HG03520 (cell line): Measurements from ENCODE around the gene ARHGAP23.
"Not testable (repeated sequence)": the region's sequence is repeated elsewhere in the genome, so short reads cannot be mapped to it uniquely, and the experiment has no call there.

Source experiments
- ATAC-seq: cut with Tn5 transposase; IDR thresholded peaks from one replicate; pipeline ENCODE4 v1.9.1; 2021; ENCODE audit warnings: mild to moderate bottlenecking, moderate library complexity; ENCODE audit not compliant: unreplicated experiment

Gene ARHGAP23

DNA sequence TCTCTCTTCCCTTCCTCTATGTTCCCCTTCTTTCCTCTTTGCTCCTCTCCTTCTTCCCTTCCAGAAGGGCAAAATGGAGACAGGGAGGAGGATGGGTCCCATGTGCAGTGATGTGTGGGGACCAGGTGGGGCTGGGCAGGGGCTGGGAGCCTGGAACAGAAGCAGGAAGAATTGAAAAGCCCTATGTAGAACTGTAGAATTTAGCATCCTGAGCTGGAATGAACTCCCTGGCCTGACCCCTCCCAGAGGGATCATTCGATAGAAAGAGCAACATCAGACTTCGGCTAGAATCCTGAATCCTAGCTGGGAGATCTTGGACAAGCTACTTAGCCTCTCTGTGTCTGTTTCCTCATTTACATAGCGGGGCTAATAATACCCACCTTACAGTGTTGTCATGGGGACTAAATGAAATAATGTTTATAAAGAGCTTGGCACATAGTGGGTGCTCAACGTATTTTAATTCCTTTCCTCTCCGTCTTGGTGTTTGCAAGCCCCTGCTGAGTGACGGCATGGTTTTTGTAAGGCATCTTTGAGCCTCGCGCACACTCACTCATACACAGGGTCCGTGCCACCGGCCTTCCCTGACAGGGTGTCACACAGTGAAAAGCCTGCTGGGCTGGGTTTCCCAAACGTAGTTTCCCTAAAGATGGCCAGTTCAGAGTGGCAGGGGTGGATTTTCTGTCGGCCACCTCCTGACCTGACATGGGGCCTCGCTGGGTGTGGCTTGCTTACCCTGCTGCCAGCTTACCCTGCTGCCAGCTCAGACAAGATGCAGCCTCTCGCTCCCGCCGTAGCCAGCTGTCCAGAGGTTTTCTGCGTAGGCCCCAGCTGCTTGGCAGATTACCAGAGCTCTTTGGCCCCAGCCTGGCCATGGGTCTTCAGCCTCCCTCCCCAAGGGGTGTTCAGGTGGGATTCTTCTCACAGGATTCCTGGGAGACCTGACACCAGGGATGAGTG, 6.1 kb upstream of the ARHGAP23 start:
- ATAC-seq: no peak

DNA sequence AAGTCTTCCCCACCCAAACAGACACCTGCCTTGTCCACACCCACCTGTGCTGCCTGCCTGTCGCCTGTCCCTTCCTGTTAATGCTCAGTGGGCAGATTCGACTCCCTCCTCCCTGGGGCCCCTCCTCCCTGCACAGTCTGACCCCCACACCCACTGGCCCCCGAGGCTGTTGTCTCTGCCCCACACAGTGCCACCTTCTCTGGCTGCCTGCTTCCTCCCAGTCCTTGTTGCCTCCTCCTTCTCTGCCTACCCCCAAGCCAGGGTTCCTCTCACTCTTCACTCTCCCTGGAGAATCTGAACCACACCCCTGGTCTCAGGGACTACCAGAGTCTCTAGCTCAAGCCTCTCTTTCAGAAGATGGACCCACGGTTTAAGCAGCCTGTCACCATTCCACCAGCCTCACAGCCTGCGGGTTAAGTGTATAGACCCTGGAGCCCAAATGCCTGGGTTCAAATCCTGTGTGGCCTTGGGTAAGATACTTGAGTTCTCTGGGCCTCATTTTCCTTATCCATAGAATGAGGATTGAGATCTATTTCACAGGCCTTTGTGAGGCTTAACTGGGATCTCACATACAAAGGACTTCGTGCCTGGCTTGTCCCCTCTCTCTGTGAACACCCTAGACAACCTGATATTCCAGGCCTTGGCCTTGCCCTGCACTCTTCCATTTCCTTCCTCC, 3.8 kb upstream of the ARHGAP23 start:
- ATAC-seq: no peak

DNA sequence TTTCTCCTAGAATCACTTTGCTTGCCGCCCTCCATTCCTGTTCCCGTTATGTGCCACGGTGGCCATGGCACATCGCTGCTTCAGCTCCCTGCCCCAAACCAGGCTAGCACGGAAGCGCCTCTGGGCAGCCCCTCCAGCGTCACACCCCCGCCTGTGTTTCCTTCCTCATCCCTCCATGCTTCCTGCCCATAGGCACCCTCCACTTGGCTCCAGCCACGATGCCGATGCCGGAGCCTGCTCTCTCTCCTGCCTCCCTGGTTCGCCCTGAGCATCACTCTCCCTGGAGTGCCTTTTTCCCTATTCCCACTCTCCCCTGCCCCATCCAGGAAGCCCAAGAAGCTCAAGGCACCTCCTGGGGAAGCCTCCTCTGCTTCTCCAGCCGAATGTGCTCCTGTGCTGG, 3.2 kb upstream of the ARHGAP23 start:
- no peak for ATAC-seq

DNA sequence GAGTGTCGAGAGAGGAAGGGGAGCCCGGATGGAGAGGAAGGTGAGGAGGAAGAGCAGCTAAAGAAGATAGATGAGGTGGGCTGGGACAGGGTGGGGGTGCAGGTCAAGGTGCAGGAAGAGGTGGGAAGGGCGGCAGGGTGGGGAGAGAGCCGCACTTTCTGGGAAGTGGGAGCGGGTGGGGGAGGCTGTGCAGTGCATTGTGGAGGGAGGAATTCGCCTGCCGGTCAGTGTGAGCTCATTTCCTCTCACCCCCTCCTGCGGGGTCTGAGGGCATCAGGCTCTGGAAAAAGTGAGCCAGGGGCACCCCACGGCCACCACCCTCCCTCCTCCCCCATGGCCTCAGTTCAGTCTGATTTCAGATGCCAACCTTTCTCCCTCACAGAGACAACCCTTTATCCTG, 2.5 kb upstream of the ARHGAP23 start:
- ATAC-seq: no peak

DNA sequence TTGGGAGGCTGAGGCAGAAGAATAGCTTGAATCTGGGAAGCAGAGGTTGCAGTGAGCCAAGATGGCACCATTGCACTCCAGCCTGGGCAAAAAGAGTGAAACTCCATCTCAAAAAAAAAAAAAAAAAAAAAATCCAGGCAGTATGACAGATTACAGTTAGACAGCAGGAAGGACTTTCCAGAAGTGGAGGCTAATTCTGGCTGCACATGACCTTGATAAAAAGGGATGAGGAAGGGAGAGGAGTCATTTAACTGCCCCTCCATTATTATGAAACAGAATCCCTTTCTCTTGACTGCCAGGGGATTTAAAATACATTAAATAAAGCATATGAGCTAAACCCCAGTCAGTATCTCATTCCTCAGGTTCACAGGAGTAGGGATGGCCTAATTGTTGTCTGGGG, 1.8 kb upstream of the ARHGAP23 start:
- no peak for ATAC-seq

DNA sequence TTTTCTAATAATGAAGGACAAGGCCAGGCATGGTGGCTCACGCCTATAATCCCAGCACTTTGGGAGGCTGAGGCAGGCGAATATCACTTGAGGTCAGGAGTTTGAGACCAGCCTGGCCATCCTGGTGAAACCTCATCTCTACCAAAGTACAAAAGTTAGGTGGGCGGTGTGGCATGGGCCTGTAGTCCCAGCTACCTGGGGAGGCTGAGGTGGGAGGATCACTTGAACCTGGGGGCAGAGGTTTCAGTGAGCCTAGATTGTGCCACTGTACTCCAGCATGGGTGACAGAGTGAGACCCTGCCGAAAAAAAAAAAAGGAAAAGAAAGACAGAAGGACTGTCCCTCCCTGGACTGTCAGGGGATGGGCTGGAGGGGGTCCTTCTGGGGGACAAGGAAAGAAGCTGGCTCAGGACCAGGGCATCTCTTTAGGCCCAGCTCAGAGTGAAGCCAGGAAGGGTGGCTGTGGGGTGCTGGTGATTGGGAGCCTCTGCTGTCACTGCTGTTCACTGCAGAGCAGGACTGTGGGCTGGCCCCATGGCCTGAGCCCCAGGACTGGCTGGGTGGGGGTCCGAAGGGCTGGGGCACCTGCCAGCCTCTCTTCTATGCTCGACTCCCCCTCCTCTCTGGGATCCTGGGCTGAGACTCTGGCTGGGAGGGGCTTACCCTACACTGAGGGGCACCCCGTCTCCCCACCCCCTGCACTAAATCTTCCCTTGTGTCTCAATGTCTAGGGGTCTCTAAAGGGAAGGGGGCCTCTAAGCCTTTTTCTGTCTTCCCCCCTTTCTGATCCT, 909 bp upstream of the ARHGAP23 start:
- no peak for ATAC-seq

DNA sequence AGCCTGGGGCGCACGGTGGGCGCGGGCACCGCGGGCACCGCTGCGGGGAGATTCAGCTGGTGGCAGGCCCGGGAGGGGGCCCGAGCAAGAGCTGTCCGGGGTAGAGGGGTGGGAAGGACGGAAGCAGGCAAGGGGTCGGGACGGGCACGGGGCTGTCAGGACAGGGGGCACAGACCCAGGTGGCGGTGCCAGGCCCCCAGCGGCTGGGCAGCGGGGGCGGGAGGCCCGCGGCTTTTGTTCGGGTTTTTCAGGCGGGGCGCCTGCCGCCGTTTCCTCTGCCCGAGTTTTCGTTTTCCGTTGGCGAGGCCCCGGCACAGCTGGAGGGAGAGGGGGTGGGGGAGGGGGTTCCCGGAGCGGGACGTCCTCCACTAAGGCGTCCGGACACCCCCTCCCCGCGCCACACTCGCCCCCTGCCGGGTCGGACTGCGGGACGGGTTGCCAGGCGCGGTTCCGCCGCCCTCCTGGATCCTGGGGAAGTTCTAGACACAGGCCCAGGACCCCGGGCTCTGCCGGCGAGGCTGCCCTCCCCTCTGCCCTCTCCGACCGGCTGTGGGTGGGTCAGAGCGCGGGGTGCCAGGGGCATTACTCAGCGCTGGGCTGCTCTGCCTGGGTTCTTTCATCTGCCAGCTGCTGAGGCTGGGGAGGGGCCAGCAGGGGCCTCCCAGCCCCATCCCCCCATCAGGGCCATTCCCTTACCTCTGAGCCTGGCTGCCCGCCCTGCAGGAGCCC, 543 bp downstream of the ARHGAP23 start:
- no peak for ATAC-seq

DNA sequence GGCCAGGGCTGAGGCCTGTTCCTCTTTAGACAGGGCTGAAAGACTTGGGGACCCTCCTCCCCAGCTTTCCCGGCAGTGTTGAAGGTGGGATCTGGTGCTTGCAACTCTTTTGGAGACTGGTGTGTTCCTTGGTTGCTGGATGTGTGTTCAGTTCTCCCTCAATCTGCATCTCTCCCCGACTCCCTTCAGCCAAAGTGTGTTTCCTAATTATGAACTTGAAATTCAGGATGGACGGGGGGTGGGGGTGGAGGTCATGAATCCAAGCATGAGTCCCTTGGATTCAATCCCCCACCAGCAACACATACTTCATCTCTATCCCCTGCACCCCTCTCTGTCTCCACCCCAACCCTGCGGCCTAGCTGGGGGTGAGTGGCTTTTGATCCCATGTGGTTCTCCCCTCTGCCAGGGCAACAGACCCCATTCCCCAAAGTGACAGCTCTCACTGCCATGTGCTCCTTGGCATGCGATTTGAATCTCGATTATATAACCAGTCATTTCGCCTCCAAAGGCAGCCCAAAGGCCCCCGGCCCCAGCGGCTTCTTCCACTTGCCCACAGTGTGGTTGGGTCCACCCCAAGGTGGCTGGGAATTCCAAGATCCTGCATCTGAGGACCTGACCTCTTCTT, 1.3 kb downstream of the ARHGAP23 start:
- no peak for ATAC-seq

DNA sequence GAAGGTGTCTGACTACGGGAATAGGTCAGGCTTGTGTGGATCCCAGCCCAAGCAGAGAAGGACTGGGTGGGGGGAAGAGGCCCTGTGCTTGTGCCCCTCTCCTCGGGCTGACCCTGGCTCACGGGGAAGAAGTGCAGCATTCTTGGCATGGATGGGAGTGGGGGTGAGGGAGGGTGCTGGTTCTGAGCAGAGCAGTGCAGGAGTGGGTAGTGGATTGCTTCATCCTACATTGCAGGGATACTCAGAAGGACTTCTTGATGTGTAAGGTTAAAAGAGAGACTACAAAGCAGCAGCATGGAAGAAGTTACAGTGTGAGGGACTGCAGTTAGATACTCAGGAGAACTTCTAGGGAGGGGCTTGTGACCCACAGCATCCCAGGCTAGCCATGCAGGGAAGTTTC, 2.1 kb downstream of the ARHGAP23 start:
- no peak for ATAC-seq

DNA sequence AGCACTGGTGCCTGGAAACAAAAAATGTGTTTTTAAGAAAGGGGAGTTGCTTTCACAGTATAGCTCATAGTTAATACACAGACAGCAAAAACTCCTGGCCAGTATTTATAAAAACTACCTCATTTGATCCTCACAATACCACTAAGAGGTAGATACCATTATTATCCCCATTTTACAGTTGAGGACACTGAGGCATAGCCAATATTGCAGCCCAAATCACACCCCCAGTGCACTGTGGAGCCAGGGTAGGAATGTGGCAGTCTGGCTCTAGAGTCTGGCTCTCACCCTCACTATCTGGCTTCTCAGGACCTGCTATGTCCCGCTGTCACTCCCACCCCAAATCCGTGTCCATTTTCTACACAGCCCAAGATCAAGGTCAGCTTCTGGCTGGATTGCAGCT, 2.6 kb downstream of the ARHGAP23 start:
- no peak for ATAC-seq

DNA sequence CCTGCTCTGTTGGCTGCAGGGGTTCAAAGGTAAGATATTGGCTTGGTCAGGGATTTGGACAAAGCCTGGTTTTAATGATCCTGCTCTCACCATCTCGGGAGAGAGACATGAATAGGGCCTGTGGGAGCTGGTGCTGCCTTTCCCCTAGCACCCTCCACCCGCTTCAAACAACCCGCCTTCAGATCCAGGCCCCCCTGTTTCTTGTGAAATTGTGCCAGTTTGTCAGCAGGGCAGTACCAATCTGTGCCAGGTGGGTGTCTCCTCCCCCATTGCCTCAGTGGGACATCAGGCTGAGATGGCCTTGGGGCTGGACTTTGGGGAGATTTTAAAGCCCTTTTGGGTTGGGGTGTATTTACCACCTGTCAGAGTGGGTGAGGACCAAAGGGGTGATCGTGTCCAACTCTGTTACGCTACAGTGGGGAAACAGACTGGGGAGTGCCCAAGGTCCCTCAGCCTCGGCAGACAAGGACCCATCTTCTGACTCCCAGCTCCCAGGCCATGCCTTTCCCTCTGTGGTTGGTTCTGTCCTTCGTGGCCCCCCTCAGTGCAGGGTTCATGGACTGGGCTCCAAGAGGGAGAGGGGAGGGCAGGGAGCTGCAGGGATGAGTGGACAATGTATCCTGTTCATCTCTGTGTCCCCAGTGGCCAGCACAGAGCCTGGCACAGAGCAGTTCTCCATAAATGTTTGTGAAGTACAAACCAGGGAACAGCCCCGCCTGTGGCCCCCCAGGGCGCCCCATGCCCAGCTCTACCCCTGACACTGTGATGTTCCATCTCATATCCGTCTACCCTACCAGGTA, 3.3 kb downstream of the ARHGAP23 start:
- ATAC-seq: no peak

DNA sequence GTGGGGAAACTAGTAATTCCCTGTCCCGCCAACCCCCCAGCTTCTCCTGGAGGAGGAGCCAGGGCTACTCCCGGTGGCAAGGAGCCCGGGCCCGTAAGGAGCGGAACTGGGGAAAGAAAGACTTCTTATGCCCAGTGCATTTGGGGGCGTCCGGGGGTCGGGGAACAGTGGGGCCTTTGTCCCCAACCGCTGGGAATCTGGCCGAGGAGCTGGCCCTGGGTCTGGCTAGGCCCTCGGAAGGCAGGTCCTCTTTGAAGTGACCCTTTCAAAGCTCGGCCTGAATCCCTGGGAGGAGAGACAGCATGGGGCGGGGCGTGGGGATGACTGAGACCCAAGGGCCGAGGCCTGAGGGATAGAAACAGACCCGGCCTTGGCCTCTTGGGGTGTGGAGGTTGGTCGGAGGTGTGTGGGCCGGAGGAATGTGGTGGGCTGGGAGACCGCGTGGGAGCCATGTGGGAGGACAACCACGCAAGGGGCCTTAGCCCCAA, 6.0 kb downstream of the ARHGAP23 start:
- ATAC-seq: no peak

DNA sequence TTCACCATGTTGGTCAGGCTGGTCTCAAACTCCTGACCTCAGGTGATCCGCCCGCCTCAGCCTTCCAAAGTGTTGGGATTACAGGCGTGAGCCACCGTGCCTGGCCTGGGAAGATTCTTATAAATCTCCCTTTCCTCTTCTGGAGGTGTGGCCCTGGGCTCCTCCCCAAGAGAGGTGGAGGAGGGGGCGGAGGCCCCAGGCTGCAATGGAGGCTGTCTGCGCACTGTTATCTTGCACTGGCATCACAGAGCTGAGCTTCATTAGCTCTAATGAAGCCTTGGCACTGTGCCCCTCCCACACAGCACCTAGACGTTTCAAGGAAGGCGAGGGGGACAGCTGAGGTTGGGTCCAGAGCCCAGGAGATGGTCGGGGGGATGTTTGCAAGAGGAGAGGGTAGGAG, 7.5 kb downstream of the ARHGAP23 start:
- no peak for ATAC-seq

DNA sequence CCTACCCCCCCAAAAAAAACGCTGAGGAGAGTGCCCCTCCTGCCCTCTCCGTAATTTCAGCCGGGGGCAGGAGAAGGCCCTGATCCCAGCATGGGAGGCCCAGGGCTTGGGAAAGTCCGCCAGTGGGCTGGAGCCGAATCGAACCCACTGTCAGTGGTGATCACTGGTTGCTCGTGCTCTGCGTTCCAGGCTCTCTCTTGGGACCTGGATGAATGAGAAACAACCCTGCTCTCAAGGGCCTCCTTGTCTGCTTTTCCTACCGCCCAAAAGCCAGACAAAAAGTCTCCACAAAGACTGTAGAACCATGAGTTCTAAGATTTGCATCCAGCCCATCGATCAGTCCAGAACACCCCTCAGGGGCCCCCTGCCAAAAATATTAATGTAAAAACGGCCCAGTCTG, 8.1 kb downstream of the ARHGAP23 start:
- ATAC-seq: no peak

DNA sequence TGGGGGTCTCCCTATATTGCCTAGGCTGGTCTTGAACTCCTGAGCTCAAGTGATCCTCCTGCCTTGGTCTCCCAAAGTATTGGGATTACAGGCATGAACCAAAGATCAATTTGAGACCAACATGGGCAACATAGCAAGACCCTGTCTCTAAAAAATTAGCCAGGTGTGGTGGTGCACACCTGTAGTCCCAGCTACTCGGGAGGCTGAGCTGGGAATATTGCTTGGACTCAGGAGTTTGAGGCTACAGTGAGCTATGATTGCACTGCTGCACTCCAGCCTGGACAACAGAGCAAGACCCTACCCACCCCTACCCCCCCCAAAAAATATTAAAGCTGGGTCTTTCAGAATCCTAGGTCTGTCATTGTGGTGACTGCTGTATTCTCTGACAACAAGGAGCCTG, 9.0 kb downstream of the ARHGAP23 start:
- not testable (repeated sequence) for ATAC-seq

DNA sequence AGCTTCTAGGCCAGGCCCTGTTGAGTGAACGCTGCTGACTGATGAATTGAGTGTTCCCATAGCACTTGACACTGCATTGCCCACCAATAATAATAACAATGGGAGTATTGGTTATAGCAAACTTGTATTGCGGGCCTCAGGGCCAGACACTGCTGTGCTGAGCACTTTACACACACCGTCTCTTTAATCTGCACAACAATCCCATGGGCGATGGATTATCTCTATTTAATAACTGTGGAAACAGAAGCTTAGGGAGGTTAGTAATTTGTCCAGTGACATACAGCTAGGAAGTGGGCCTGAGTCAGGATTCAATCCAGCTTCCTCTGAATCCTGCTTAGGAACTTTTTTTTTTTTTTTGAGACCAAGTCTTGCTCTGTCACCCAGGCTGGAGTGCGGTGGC, 11.2 kb downstream of the ARHGAP23 start:
- no peak for ATAC-seq

DNA sequence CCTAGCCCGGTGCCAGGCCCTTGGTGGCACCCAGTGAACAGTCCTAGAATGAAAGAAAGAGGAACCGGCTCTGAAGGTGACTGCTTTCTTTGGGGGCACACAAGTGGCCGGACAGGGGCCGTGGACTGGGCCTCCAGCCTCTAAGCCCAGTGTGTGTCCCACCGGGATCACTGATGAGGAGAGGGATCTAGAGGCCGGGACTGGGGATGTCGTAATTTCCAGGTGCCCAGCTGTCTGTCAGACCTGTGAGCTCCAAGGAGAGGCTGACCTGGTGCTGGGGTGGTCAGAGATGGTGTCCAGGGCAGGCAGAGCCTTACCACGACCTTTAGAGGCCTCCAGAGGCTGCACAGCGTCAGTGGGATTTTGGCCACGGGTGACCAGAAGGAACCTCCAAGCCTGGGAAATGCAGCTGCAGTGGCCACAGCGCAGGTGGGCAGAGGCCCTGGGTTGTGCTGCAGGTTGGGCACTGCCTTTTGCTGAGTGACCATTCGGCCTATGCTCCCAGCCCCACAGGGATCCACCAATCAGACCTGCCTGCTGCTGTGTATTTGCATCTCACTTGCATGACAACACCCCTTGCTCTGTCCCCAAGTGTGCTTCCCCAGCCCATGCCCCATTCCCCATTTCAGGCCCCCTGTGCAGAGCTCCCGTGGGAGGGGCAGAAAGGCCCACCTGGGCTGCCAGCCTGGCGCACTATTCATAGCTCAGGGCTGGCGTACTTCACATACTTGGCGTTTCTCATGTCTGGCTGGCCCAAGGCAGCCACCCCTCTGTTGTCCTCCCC, 12.5 kb downstream of the ARHGAP23 start:
- no peak for ATAC-seq

DNA sequence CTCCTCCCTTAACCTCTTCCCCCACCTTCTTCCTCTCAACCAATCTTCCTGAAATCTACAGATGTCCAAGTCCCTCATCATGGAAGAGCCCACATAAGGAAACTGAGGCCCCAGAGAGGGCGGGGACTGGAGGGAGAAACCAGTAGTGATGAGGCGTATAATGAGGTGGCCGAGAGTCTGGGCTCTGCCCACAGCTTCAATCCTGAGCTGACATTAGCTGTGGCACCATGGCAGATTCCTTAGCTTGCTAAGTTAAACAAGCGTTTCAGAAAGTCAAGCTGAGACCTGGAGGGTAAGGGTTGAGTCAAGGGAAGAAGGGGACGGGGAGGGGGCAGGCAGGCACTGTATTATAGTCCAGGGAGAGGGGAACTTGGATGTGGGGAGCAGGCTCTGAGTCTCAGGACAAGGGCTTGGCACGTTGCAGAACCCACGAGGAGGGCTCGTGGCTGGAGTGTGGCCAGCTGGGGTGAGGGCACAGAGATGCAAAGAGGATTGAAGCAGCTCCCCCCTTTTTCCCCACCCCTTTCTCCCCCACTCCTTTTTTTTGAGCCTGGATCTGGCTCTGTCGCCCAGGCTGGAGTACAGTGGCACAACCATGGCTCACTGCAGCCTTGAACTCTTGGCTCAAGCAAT, 13.3 kb downstream of the ARHGAP23 start:
- no peak for ATAC-seq
